Endometrial microvascular endothelial cells (primary cell): ENCODE data around the gene MADD. TPM values are rescaled to one million over a fixed set of nuclear protein-coding genes. Genes with fewer than 3 reads are reported as not detected.

Experiments used
- in situ Hi-C: cut with HindIII; loops from 2 replicates; pipeline ENCODE4 v1.10.0; 2017; ENCODE audit warnings: low sequenced_read_pairs, low pct_unique_long_range_greater_than_20kb; ENCODE audit errors: inconsistent ontology term
- total RNA-seq: library from RNA; depleted of rRNA; stranded (reverse); fragments of >200 nt; gene quantifications from one replicate; pipeline ENCODE4 v1.2.3, GENCODE V29; 2015; ENCODE audit errors: inconsistent ontology term

Gene MADD
- 27.1 TPM for total RNA-seq

GRCh38 chr11:47269829-47270305 lies at the start of gene MADD:
Gene MADD (plus strand): TSS chr11:47270133.
- in situ Hi-C loops, result no loop called here

- in situ Hi-C loops, result no loop called here
Measured at GRCh38 chr11:47220401-47220821, 49.5 kb upstream of the MADD start.

- in situ Hi-C loops, result no loop called here
Measured at GRCh38 chr11:47222696-47223095, 47.2 kb upstream of the MADD start.

GRCh38 chr11:47225552-47226400 lies 44.2 kb upstream of the MADD start:
- in situ Hi-C loops, result no loop called here

- in situ Hi-C loops, result no loop called here
Measured at GRCh38 chr11:47229161-47229560, 40.8 kb upstream of the MADD start.

GRCh38 chr11:47233051-47233450 lies 36.9 kb upstream of the MADD start:
- in situ Hi-C loops, result no loop called here

- in situ Hi-C loops, result no loop called here
Measured at GRCh38 chr11:47233989-47234668, 35.8 kb upstream of the MADD start.

GRCh38 chr11:47234669-47235100 lies 35.2 kb upstream of the MADD start:
- in situ Hi-C loops, result no loop called here

- in situ Hi-C loops, result no loop called here
Measured at GRCh38 chr11:47235163-47235562, 34.8 kb upstream of the MADD start.

GRCh38 chr11:47236482-47236881 lies 33.5 kb upstream of the MADD start:
- in situ Hi-C loops, result no loop called here

GRCh38 chr11:47239852-47240251 lies 30.1 kb upstream of the MADD start:
- in situ Hi-C loops, result no loop called here

- in situ Hi-C loops, result no loop called here
Measured at GRCh38 chr11:47241841-47242301, 28.1 kb upstream of the MADD start.

GRCh38 chr11:47242596-47243192 lies 27.2 kb upstream of the MADD start:
- in situ Hi-C loops, result no loop called here

GRCh38 chr11:47243454-47243853 lies 26.5 kb upstream of the MADD start:
- in situ Hi-C loops, result no loop called here

GRCh38 chr11:47244448-47245350 lies 25.2 kb upstream of the MADD start:
- in situ Hi-C loops, result no loop called here

- in situ Hi-C loops, result no loop called here
Measured at GRCh38 chr11:47245611-47246357, 24.1 kb upstream of the MADD start.

GRCh38 chr11:47247502-47247901 lies 22.4 kb upstream of the MADD start:
- in situ Hi-C loops, result no loop called here

GRCh38 chr11:47248304-47248663 lies 21.6 kb upstream of the MADD start:
- in situ Hi-C loops, result no loop called here
